Mesenchymal stem cell (in vitro differentiated cells and primary cell): ENCODE data around the gene GTF2H4.
A peak's percentile ranks its signal among the peaks of the same experiment; 100 is the strongest.

Experiments used
- DNase-seq: peaks from one replicate; pipeline ENCODE4 v3.0.0-alpha.2; 2013
- H2AFZ ChIP-seq: one replicate; pipeline ENCODE4 v1.6.1; 2013; ENCODE audit warnings: low read depth, mild to moderate bottlenecking, control low read depth, inconsistent platforms, low read length, moderate library complexity
- H2AK5ac ChIP-seq: 2 replicates; pipeline ENCODE4 v1.6.1; 2013; ENCODE audit warnings: low read length, moderate library complexity, mild to moderate bottlenecking, inconsistent platforms; ENCODE audit not compliant: severe bottlenecking
- H2BK120ac ChIP-seq: one replicate; pipeline ENCODE4 v1.6.1; 2013; ENCODE audit warnings: low read depth, mild to moderate bottlenecking, inconsistent platforms, low read length, moderate library complexity
- H2BK12ac ChIP-seq, 2 experiments: one replicate each; pipeline ENCODE4 v1.6.1; 2013; ENCODE audit warnings: inconsistent platforms in 2 of 2, low read length in 2 of 2, mild to moderate bottlenecking in 2 of 2, moderate library complexity in 2 of 2, control low read depth in 1 of 2
- H2BK15ac ChIP-seq: one replicate; pipeline ENCODE4 v1.6.1; 2013; ENCODE audit warnings: mild to moderate bottlenecking, low read depth, inconsistent platforms; ENCODE audit not compliant: poor library complexity, severe bottlenecking
- H2BK5ac ChIP-seq: 2 replicates; pipeline ENCODE4 v1.6.1; 2013; ENCODE audit warnings: low read depth, mild to moderate bottlenecking, low read length, control low read depth, inconsistent platforms; ENCODE audit not compliant: poor library complexity, severe bottlenecking
- H3K14ac ChIP-seq, 2 experiments: one replicate each; pipeline ENCODE4 v1.6.1; 2013; ENCODE audit warnings: inconsistent platforms in 2 of 2, low read length in 2 of 2, control low read depth in 1 of 2, mild to moderate bottlenecking in 1 of 2, moderate library complexity in 1 of 2
- H3K18ac ChIP-seq, 2 experiments: one replicate each; pipeline ENCODE4 v1.6.1; 2013; ENCODE audit warnings: inconsistent platforms in 2 of 2, low read length in 2 of 2, control low read depth in 1 of 2, low read depth in 1 of 2, mild to moderate bottlenecking in 1 of 2
- H3K23ac ChIP-seq, 2 experiments: one replicate each; pipeline ENCODE4 v1.6.1; 2013; ENCODE audit warnings: inconsistent platforms in 2 of 2, low read length in 2 of 2, mild to moderate bottlenecking in 2 of 2, moderate library complexity in 2 of 2, control low read depth in 1 of 2
- H3K27ac ChIP-seq: 2 replicates; pipeline ENCODE4 v1.5.1; 2013; ENCODE audit warnings: mild to moderate bottlenecking, moderate library complexity, low read length, control low read depth, inconsistent platforms; ENCODE audit not compliant: poor library complexity, severe bottlenecking
- H3K27me3 ChIP-seq, 2 experiments: 2 replicates each; pipeline versions ENCODE4 v1.6.1 to v1.7.0; 2013; ENCODE audit warnings: low read length in 2 of 2, mild to moderate bottlenecking in 2 of 2, moderate library complexity in 2 of 2, control low read depth in 1 of 2, inconsistent platforms in 1 of 2; ENCODE audit not compliant: control insufficient read depth in 1 of 2, insufficient read depth in 1 of 2
- H3K36me3 ChIP-seq, 2 experiments: 2 replicates each; pipeline versions ENCODE4 v1.6.1 to v1.7.0; 2013; ENCODE audit warnings: low read length in 2 of 2, control low read depth in 1 of 2, inconsistent platforms in 1 of 2, low read depth in 1 of 2, mild to moderate bottlenecking in 1 of 2; ENCODE audit not compliant: insufficient read depth in 2 of 2, control insufficient read depth in 1 of 2
- H3K4ac ChIP-seq, 2 experiments: one replicate each; pipeline ENCODE4 v1.6.1; 2013; ENCODE audit warnings: inconsistent platforms in 2 of 2, low read length in 2 of 2, mild to moderate bottlenecking in 2 of 2, moderate library complexity in 2 of 2, control low read depth in 1 of 2, low read depth in 1 of 2
- H3K4me1 ChIP-seq: 2 replicates; pipeline ENCODE4 v1.6.1; 2013; ENCODE audit warnings: low read depth, low read length, control low read depth; ENCODE audit not compliant: control insufficient read depth, insufficient read depth
- H3K4me2 ChIP-seq: 2 replicates; pipeline ENCODE4 v1.6.1; 2013; ENCODE audit warnings: low read length, mild to moderate bottlenecking, inconsistent platforms; ENCODE audit not compliant: poor library complexity, severe bottlenecking
- H3K4me3 ChIP-seq, 2 experiments: 2 replicates each; pipeline versions ENCODE4 v1.5.1 to v1.7.0; 2013; ENCODE audit warnings: low read length in 2 of 2, mild to moderate bottlenecking in 2 of 2, control low read depth in 1 of 2, low read depth in 1 of 2; ENCODE audit not compliant: insufficient read depth in 1 of 2
- H3K79me1 ChIP-seq: replicated peaks from 2 replicates; pipeline ENCODE4 v1.6.1; 2013; ENCODE audit warnings: mild to moderate bottlenecking, control low read depth, low read length, inconsistent platforms; ENCODE audit not compliant: poor library complexity, severe bottlenecking
- H3K9ac ChIP-seq: 2 replicates; pipeline ENCODE4 v1.7.0; 2013; ENCODE audit warnings: mild to moderate bottlenecking, low read length, moderate library complexity
- H3K9me3 ChIP-seq: 2 replicates; pipeline ENCODE4 v1.7.0; 2013; ENCODE audit warnings: mild to moderate bottlenecking, low read length; ENCODE audit not compliant: control insufficient read depth
- H4K8ac ChIP-seq: one replicate; pipeline ENCODE4 v1.6.1; 2013; ENCODE audit warnings: inconsistent platforms, mild to moderate bottlenecking, low read length, moderate library complexity
- H4K91ac ChIP-seq: one replicate; pipeline ENCODE4 v1.6.1; 2013; ENCODE audit warnings: mild to moderate bottlenecking, low read length, inconsistent platforms
- WGBS: methylation state at CpG from one replicate; pipeline ENCODE4 v1.1.7; 2013; ENCODE audit warnings: mixed read lengths; 5-methylcytosine and 5-hydroxymethylcytosine counted together

The GTF2H4 gene

GRCh38 chr6:30951907-30952469 is 44.0 kb downstream of the GTF2H4 start:
- H3K4ac ChIP-seq: no peak overlapping the region
- H3K9ac ChIP-seq: no peak overlapping the region
- DNase-seq: no peak
- no peak overlapping the region for H2BK12ac ChIP-seq
- H3K9me3 ChIP-seq: peaks cover 25% of the 10 kb centered on the region
- H3K4me1 ChIP-seq: peaks cover 15% of the 10 kb centered on the region
- no peak overlapping the region for H3K14ac ChIP-seq
- H3K4me3 ChIP-seq: no peak overlapping the region
- no peak overlapping the region for H3K18ac ChIP-seq
- H2AK5ac ChIP-seq: no peak overlapping the region
- no peaks in the 10 kb centered on the region for H3K36me3 ChIP-seq
- H3K79me1 ChIP-seq: no peaks in the 10 kb centered on the region
- no peak overlapping the region for H3K23ac ChIP-seq
- no peak overlapping the region for H4K91ac ChIP-seq
- no peak overlapping the region for H2BK120ac ChIP-seq
- no peak overlapping the region for H2AFZ ChIP-seq
- no peak overlapping the region for H4K8ac ChIP-seq
- no peak overlapping the region for H2BK5ac ChIP-seq
- WGBS: 68% methylated on average over 5 of the region's 5 CpGs
- H3K27me3 ChIP-seq: peaks cover 43 to 98% of the 10 kb centered on the region in 2 experiments
- no peak overlapping the region for H3K27ac ChIP-seq
- no peak overlapping the region for H3K4me2 ChIP-seq
- no peak overlapping the region for H2BK15ac ChIP-seq

- Histone ChIP-seq H2AK5ac (no peak overlapping the region), H3K4me1 (peaks cover 15% of the 10 kb centered on the region), H3K27ac (no peak overlapping the region), H3K18ac (peak overlapping the region in 1 of 2 experiments; percentile 32), H4K8ac (no peak overlapping the region), H3K36me3 (no peaks in the 10 kb centered on the region), H3K9ac (peak overlapping the region; percentile 83), H3K14ac (no peak overlapping the region), H2AFZ (peak overlapping the region; percentile 18), H3K4me2 (peak overlapping the region; percentile 66), H2BK120ac (no peak overlapping the region), H3K4me3 (peak overlapping the region in 1 of 2 experiments; percentile 71), H3K4ac (no peak overlapping the region), H3K79me1 (no peaks in the 10 kb centered on the region), H2BK15ac (no peak overlapping the region), H2BK5ac (no peak overlapping the region), H3K27me3 (peaks cover 36 to 85% of the 10 kb centered on the region in 2 experiments), H3K23ac (no peak overlapping the region), H3K9me3 (peaks cover 14% of the 10 kb centered on the region), H2BK12ac (no peak overlapping the region), H4K91ac (no peak overlapping the region)
- DNase-seq: peak; percentile 11
- WGBS: 66% methylated on average over 6 of the region's 9 CpGs
Observed at GRCh38 chr6:30954631-30955366, 46.8 kb downstream of the GTF2H4 start.

GRCh38 chr6:30955367-30956042 is 47.5 kb downstream of the GTF2H4 start:
- H3K4me3 ChIP-seq: peak overlapping the region; percentile 42 to 71
- peaks cover 15% of the 10 kb centered on the region for H3K4me1 ChIP-seq
- H3K36me3 ChIP-seq: no peaks in the 10 kb centered on the region
- no peaks in the 10 kb centered on the region for H3K79me1 ChIP-seq
- H2BK120ac ChIP-seq: no peak overlapping the region
- peak; percentile 44 for DNase-seq
- peak overlapping the region; percentile 83 for H3K9ac ChIP-seq
- H3K4me2 ChIP-seq: peak overlapping the region; percentile 66
- no peak overlapping the region for H2BK12ac ChIP-seq
- peaks cover 36 to 78% of the 10 kb centered on the region in 2 experiments for H3K27me3 ChIP-seq
- no peak overlapping the region for H2BK5ac ChIP-seq
- H3K9me3 ChIP-seq: peaks cover 14% of the 10 kb centered on the region
- no peak overlapping the region for H3K14ac ChIP-seq
- no peak overlapping the region for H2BK15ac ChIP-seq
- H3K23ac ChIP-seq: no peak overlapping the region
- peak overlapping the region in 1 of 2 experiments; percentile 20 for H3K4ac ChIP-seq
- H2AK5ac ChIP-seq: no peak overlapping the region
- WGBS: 2% methylated on average over 38 of the region's 46 CpGs
- peak overlapping the region; percentile 89 for H4K8ac ChIP-seq
- no peak overlapping the region for H3K27ac ChIP-seq
- peak overlapping the region; percentile 28 for H4K91ac ChIP-seq
- peak overlapping the region in 1 of 2 experiments; percentile 32 for H3K18ac ChIP-seq
- peak overlapping the region; percentile 18 for H2AFZ ChIP-seq

- 43% methylated on average over 1 of the region's 2 CpGs for WGBS
- H3K18ac ChIP-seq: no peak overlapping the region
Observed at GRCh38 chr6:30957716-30958115, 49.7 kb downstream of the GTF2H4 start.

More at GRCh38 chr6:30957716-30958115, 49.7 kb downstream of the GTF2H4 start:
- H3K27ac ChIP-seq: no peak overlapping the region
- no peak for DNase-seq
- H2AK5ac ChIP-seq: no peak overlapping the region
- H2AFZ ChIP-seq: no peak overlapping the region
- no peak overlapping the region for H4K91ac ChIP-seq
- no peak overlapping the region for H2BK15ac ChIP-seq
- no peak overlapping the region for H4K8ac ChIP-seq
- no peak overlapping the region for H3K9ac ChIP-seq
- H2BK5ac ChIP-seq: no peak overlapping the region
- H3K27me3 ChIP-seq: peaks cover 16 to 59% of the 10 kb centered on the region in 2 experiments
- H2BK120ac ChIP-seq: no peak overlapping the region
- H3K23ac ChIP-seq: no peak overlapping the region
- no peak overlapping the region for H3K14ac ChIP-seq
- no peak overlapping the region for H2BK12ac ChIP-seq
- H3K4me1 ChIP-seq: peaks cover 17% of the 10 kb centered on the region
- H3K4me3 ChIP-seq: no peak overlapping the region
- no peaks in the 10 kb centered on the region for H3K36me3 ChIP-seq
- no peaks in the 10 kb centered on the region for H3K79me1 ChIP-seq
- no peaks in the 10 kb centered on the region for H3K9me3 ChIP-seq
- H3K4me2 ChIP-seq: no peak overlapping the region
- no peak overlapping the region for H3K4ac ChIP-seq
